DMS53 (cell line): ENCODE measurements around the gene ADAMTS17.

Experiments used
- DNase-seq: peaks from one replicate; lab custom pipeline; 2025; lab: John Stamatoyannopoulos, UW

Gene ADAMTS17

DNA sequence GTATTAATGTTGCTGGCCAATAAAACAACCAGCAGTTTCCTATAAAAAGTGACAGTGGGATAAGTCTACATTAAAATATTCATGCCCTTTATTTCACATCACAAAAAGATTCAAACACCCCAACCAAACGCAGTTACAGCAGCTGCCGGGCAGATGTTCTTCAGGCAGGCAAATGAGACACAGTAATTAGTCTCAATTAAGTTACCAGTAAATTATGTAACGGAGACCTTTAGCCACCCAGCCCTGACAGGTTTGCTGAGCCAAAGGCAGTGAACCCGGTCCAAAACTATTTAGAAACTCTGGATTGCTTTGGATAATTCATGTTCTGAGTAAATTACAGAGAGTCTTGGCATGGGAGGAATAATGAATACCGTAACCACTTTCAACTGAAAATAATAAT, 319.4 kb downstream of the ADAMTS17 start:
- DNase-seq: no peak

DNA sequence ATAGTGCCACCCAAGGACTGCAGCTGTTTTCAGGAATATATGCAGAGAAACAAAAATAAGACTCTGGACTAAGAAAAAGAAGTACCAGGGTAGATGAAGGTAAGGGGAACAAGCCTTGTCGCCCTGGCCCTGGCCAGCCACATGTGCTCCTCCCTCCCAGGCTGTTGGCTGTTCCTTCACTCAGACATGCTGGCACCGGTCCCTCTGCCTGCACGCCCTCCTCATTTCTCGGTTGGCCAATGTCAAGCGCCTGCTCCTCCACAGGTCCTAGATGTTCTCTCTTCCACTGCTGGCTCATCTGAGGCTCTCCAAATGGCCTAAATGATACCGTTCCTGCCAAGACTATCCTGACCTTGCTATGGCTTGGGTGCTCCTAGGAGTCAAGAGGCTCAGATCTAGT, 320.1 kb downstream of the ADAMTS17 start:
- no peak for DNase-seq

DNA sequence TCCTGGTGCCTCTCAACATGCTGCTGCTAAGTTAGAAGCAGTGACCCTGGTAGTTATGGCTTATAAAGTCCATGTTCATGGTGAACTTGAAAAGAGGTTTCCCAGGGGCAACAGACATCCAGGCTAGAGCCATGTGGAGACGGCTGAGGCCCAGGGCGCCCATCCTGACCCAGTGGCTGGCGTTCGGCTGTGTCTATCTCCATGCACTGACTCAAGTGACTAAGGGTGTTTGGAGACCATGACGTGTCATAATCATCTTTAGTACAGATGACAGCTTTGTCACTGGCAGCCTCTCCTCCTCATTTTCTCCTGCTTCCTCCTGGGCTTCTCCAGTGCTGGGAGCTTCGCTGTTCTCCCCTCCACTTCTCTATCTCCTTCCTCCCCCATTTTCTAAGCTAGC, 321.2 kb downstream of the ADAMTS17 start:
- DNase-seq: no peak

DNA sequence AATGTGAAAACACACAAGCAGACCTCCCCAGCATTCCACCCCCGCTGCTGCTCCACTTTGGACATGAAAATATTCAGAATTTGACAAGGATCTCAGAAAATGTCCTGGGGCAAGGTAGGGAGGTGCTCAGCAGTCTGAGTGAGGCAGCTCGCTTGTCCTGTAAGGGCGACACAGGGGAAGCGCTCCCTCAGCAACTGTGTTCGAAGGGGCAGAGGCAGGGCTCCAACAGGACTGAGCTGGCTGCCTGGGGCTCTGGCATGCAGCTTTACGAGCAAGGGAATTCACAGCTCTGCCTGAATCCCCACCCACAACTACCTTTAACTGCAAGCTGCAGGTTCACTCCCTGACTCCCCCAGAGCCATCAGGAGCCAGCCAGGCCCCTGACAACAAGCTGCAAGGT, 321.6 kb downstream of the ADAMTS17 start:
- DNase-seq: no peak

DNA sequence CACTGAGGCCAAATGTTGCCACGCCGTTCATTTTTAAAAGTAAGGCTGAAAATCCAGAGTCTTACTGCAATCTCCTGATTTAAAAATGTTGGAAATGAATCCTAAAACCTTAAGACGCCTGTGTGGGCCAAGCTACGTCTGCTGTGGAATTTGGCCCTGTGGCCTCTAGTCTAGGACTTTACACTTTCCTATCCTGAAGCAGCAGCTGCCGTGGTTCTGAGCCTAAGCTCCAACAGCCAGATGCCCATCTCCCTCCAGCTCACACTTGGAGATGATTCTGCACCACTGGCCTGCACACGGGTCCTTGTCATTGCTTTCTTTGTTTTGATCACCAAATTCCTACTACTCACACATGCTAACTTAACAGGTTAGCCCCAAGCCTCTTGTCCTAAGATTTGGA, 322.2 kb downstream of the ADAMTS17 start:
- no peak for DNase-seq

DNA sequence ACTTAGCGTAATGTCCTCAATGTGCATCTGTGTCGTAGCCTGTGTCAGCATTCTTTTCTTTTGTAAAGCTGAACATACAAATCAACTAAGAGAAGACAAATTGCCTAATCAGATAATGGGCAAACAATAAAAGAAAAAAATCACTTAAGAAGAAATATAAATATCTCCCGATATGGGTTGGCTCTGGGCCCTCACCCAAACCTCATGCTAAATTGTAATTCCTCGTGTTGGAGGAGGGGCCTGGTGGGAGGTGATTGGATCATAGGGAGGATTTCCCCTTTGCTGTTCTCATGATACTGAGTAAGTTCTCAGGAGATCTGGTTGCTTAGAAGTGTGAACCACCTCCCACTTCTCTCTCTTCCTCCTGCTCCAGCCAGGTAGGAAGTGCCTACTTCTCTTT, 323.6 kb downstream of the ADAMTS17 start:
- no peak for DNase-seq

DNA sequence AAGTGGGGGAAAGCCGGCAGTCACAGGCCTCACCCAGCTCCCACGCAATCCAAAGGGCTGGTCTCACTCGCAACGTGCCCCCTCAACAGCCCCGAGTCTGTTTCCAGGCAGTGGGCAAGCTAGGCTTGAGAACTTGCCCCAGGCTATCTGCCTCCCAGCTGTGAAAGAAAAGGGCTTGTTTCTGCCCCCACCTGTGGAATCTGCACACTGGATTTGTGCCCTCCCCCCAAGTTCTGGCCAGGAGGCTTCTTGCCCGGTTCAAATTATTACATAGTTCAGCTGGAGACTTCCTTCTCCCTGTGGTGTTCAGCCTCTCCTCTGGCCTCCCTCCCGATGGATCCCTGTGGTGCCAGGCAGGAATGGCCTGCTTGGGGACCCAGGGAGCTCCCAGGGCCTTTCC, 324.6 kb downstream of the ADAMTS17 start:
- no peak for DNase-seq

DNA sequence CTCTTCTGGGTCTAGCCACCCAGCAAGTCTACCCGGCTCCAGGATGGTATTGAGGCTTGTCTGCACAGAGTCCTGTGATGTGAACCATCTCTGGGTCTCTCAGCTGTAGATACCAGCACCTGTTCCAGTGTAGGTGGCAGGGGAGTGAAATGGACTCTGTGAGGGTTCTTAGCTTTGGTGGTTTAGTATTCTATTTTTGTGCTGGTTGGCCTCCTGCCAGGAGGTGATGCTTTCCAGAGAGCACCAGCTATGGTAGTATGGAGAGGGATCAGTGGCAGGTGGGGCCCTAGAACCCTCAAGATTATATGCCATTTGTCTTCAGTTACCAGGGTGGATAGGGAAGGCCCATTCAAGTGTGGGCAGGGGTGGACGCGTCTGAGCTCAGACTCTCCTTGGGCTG, 325.1 kb downstream of the ADAMTS17 start:
- DNase-seq: no peak

DNA sequence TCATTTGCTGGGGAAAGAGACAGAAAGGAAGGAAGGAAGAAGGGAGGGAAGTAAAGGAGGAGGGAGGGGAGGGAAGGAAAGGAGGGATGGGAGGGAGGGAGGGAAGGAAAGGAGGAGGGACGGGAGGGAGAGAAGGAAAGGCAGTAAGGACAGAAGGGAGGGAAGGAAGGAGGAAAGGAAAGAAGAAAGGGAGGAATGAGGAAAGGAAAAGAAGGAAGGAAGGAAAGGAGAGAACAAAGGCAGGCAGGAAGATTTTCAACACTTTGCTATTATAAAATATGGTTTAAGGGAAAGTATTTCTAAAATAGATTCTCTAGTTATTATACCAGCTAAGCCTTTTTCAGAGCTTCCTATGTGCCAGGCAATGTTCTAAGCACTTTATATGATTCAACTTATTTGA, 330.5 kb downstream of the ADAMTS17 start:
- DNase-seq: no peak

DNA sequence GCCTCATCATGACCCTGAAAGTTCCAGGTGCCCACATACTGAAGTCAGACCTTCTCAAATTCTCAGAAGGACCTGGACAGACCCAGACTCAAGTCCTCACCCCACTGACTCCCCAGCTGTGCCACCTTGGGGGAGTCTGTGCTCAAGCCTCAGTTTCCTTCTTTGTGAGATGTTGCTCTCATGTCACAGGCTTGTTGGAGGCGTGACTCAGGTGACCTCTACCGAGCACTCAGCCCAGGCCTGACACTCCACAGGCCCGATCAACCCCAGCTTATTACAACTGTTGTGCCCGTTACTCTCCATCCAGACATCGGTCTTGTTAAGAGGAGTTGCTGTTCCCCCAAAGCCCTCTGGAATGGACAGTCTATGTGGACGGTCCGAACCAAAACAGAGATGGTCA, 332.4 kb downstream of the ADAMTS17 start:
- DNase-seq: no peak

DNA sequence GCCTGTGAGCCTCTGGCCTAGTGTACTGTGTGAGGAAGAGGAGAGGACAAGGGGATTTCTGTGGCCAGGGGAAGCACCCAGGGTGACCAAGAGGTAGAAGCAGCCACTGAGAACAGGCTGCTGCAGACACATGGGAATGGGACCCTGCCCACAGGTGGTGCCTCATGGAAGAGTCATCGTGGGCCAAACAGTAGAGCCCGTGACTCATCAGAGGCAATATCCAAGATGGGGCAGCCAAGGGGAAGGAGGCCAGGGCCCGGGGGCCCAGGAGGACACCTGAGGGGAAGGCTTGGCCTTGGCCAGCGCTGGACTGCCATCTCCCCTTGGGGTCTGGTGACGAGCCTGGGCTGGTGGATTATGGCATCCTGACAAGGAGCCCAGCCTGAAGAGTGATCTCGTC, 333.5 kb downstream of the ADAMTS17 start:
- no peak for DNase-seq

DNA sequence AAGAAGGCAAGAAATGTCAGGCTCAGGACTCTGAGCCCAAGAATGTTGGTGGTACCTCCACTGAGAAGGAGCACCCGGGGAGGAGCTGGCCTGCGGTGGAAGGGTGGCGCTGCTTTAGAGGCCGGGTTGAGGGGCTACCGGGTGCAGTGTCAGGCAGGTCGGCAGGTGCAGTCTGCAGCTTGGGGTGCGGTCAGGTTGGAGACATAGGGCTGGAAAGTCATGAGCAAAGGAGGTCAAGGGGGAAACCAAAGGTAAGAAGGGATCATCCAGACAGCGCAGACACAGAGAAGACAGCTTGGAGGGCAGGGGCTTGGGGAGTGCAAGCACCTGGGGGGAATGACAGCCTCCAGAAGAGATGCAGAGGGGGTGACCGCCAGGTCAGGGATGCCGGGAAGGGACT, 334.2 kb downstream of the ADAMTS17 start:
- DNase-seq: no peak

DNA sequence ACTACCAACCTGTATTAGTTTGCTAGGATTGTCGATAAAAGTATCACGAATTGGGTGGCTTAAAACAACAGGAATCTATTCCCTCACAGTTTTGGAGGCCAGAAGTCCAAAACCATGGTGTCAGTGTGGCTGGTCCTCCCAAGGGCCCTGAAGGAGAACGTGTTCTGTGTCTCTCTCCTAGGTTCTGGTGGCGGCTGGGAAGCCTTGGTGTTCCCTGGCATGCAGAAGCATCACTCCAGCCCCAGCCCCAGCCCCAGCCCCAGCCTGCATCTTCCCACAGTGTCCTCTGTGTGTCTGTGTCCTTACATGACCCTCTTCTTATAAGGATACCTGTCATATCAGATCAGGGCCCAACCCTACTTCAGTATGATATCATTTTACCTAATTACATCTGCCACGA, 336.1 kb downstream of the ADAMTS17 start:
- DNase-seq: no peak

DNA sequence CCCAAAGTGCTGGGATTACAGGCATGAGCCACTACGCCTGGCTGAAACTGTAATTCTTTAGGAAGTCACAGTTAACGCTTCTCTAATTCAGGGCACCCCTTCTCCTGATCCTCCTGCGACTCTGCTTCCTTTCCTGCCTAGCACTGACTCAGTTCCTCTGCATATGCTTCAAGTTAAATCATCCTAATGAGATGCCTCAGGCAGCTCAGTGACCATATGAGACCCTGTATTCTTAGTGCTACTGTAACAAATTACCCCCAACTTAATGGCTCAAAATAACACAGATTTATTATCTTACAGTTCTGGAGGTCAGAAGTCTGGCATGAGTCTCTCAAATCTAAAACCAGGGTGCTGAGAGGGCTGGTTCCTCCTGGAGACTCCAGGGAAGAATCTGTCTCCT, 336.8 kb downstream of the ADAMTS17 start:
- no peak for DNase-seq

DNA sequence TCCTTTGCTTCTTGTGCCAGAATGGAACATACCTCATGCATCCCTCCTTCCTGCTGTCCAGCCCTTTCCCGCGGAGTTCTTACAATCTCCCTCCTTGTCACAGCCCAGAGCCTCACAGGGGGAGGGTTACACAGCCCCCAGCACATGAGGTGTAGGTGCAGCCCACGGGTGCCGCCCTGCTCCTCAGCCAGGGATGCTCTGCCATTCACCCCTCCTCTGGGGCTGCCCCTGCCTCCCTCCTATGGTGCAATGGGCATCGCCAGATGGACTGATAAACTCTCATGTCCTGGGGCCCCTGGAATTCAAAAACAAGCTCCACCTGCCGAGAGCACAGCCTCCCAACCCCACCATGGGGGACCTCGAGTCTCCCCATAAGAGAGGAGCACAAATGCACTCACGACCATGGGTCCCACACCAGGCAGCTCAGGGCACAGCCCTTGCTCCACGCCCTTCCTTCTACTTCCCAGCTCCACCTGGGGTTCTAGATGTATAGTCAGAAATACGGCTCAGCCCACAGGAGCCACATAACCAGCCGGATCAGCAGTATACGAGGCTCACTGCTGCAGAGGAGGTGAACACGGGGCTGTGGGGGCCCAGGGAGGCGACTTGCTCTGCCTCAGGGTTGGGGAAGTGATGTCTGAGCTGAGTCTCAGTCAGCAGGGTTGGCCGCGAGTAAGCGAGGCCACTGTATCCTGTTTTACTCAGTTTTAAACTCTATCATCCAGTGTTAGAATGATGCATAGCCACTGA, 338.8 kb downstream of the ADAMTS17 start:
- DNase-seq: no peak

DNA sequence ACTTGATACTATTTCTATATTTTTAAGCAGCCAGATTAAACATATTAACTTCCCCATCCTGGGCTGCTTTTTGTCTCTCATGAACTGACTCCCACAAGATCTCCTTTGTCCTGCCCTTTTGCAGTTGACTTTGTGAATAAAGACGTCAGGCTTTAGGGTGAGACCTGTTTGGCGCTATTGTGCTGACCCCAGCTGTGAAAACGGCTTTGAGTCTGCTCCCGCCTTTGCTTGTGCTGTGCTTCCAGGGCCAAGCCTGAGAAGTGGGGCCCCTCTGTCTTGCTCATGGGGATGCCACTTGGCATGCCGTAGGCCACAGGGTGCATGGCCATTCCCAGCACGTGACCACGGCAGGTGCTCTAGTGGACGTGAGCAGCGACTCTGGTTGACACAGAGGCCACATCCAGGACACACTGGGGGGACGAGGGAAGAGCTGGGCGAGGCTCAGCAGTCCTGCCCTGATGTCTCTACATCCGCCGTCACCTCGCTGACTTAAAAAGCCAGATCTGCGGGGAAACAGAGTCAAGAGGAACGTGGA, 339.6 kb downstream of the ADAMTS17 start:
- no peak for DNase-seq

DNA sequence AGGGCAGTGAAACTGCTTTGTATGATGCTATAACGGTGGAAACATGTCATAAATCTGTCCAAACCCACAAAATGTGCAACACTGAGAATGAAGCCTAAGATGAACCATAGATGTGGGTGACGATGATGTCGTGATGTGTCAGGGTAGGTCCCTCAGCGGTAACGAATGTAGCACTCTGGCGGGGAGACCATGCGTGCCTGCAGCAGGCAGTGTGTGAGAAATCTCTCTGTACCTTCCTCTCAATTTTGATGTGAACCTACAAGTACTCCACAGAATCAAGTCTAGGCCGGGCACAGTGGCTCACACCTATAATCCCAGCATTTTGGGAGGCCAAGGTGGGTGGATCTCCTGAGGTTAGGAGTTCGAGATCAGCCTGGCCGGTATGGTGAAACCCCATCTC, 340.4 kb downstream of the ADAMTS17 start:
- DNase-seq: no peak

DNA sequence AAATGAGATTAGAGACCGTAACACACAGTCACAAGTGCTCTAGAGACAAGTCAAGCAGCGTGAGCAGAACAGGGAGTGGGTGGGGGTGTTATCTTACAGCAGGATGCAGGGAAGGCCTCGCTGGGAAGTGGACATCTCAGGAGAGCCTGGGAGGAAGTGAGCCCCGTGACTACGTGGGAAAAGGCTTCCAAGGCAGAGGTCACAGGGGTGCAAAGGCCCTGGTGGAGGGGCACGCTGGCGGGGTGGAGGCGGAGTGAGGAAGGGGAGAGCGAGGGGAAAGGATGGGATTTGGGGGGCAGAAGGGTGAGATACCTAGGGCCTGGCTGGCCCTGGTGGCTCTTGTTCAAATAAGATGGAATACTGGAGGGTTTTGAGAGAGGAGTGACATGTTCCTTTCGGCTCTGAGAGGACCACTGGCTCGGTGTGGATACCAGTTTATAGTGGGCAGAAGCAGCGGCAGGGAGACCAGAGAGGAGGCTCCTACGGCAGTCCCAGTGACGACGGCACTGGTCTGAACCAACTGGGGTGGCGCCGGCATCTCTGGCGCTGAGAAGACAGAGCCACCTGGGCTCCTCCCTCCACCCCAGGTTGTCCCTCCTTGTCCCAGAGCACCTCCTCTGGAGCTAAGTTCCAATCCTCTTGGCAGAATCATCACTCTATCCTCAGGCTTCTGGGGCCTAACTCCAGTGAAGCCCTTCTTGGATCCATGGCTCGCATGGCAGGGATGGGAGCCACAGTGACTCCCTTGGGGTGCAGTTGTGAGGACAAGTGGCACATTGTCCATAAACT, 342.3 kb downstream of the ADAMTS17 start:
- DNase-seq: no peak

DNA sequence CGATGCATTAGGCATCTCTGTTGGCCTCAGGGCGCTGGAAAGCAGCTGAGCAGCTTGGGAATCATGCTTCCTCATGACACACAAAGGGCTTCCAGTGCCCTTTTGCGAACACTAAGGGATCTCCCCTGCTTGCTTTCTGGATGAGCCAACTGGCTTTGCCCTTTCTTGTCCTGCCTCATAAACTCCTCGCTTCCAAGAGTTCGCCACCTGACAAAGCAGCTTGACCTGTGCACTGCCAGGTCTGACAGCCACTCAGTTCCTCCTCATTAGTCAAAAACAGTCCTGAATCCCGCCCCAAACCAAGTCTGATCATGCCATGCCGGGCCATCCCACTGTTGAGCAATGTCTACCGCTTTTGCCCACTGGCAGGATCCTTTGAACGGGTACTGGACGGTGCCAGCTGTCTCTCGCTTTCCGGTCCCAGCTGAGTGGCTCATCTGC, 343.1 kb downstream of the ADAMTS17 start:
- DNase-seq: no peak

DNA sequence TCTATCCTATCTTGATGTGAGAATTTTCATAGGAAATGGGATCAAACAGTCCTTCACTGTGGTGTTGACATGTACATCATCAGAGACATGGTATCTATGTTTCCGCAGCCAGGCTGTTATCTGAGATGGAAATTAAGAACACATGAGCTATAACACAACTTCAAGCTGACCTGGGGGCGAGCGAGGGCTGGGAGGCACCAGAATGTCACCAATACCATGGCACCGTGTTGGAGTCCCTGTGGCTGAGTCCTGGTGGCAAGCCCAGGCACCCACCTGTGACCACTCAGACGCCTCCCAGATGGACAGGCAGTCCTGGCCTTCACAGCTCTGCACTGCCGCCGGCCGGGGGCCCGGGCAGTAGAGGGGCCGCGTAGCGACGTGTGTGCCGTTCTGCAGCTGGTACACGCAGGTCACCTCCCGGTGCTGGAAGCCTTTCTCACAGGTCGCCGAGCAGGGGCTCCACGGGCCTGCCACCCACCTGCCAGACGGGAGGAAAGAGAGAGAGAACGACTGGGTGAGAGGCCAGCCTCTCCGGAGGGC, 344.6 kb downstream of the ADAMTS17 start:
- no peak for DNase-seq

DNA sequence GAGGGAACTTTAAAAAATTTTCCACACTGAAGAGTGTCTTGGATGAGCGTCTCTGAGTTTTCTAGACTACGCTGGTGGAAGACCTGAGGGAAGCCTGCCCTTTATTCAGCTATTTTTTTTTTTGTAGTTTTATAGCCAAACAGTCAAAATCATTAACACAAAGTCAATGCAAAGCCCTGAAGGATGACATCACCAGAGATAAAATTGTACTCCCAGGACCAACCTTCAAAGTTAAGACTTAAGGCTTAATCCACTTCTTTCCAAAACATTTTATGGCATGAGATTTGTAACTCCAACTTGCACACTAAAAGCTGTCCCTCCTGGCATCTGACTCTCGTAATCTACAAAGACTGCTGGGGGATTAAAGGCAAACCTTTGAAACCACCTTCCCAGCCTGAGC, 345.1 kb downstream of the ADAMTS17 start:
- no peak for DNase-seq

DNA sequence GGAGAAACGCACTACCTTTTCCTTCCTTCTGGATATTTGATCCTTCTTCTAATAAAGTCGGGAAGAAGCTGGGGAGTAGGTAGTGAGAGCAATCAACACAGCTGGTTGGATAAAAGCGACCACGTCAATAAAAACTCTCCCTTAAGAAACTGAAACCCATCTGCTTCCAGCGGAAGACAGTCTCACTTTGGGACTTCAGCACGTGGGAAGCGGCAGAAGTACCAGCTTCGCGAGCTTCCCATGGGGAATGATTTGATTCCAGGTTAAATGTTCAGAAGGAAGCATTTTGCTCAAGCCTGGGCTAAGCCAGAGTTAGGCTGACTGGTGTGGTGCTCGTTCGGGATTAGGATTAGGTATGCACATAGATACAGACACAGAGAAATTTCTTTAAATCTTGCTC, 346.2 kb downstream of the ADAMTS17 start:
- DNase-seq: no peak

DNA sequence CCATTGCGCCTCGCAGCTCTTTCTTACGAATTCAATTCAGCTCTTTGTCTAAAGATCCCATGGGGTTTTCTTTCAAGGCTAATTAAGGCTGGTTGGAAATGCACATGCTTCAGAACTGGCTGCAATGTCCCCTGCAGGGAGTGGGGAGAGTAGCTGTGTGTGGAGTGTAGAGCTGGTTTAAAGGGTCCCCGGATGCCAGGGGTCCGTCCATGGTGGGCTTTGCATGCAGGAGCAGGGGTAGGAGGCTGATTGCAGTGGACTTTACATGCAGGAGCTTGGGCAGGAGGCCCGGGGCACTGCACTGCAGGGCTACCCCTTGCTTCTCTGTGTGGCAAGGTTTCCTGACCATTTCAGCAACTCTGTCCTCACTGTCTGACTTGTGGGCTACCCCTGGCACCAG, 346.9 kb downstream of the ADAMTS17 start:
- DNase-seq: no peak
